Thyroid gland (tissue), 4 donors: ENCODE measurements around the gene VGLL4. TPM values are rescaled to one million over a fixed set of nuclear protein-coding genes. Genes with fewer than 3 reads are reported as not detected.

ENCODE experiments used
- DNase-seq, 2 donors: peaks; one replicate each; pipeline ENCODE4 v3.0.0-alpha.2; 2019
- H3K27ac ChIP-seq, 3 donors: fragments of 200-600 bp; sonication (generic); 1 replicate in 2 of 3; 2 replicates in 1 of 3; pipeline ENCODE4 v1.5.1; 2016 to 2019; ENCODE audit warnings: mild to moderate bottlenecking in 1 of 3, moderate library complexity in 1 of 3
- H3K27me3 ChIP-seq: fragments of 200-600 bp; sonication (generic); one replicate; pipeline ENCODE4 v1.5.1; 2019
- H3K36me3 ChIP-seq, 2 donors: fragments of 200-600 bp; sonication (generic); one replicate each; pipeline ENCODE4 v1.5.1; 2016 to 2019
- H3K4me1 ChIP-seq, 2 donors: fragments of 200-600 bp; sonication (generic); one replicate each; pipeline ENCODE4 v1.5.1; 2017 to 2019
- H3K4me3 ChIP-seq, 3 donors: fragments of 200-600 bp; sonication (generic); replicated peaks in 1 of 3; 1 replicate in 2 of 3; 2 replicates in 1 of 3; pipeline ENCODE4 v1.5.1; 2016; ENCODE audit warnings: mild to moderate bottlenecking in 1 of 3
- H3K9me3 ChIP-seq: fragments of 200-600 bp; sonication (generic); one replicate; pipeline ENCODE4 v1.5.1; 2017
- POLR2A ChIP-seq, 2 donors: fragments of 450-650 bp; IDR thresholded peaks; one replicate each; pipeline ENCODE4 v1.6.1; 2017; ENCODE audit warnings: antibody characterized with exemption in 2 of 2, mild to moderate bottlenecking in 2 of 2, moderate library complexity in 1 of 2
- intact Hi-C: fragments of 100-400 bp; cut with DNase I; formaldehyde crosslinking; loops from one replicate; pipeline ENCODE4 v1.15.1; 2023
- small RNA-seq: library from RNA; depleted of rRNA; stranded (forward); fragments of <200 nt; gene quantifications from one replicate; pipeline ENCODE3, GENCODE V24; 2016
- total RNA-seq, 4 donors: library from RNA; depleted of rRNA; stranded (reverse); fragments of >200 nt; gene quantifications; one replicate each; pipeline ENCODE4 v1.2.3, GENCODE V29; 2016
- TF ChIP-seq, protein P1 (sequence below), 6 experiments: fragments of 200-600 bp in 3 of 6; fragments of 450-650 bp in 3 of 6; sonication (generic) in 3 of 6; IDR thresholded peaks; one replicate each; pipeline ENCODE4 v1.5.1; 2016 to 2019; ENCODE audit warnings: antibody characterized with exemption in 6 of 6, mild to moderate bottlenecking in 2 of 6, inconsistent platforms in 1 of 6, moderate library complexity in 1 of 6

Gene VGLL4
- total RNA-seq, 4 donors from 2014 or later = 96.0 to 142 (median 131) TPM

DNA sequence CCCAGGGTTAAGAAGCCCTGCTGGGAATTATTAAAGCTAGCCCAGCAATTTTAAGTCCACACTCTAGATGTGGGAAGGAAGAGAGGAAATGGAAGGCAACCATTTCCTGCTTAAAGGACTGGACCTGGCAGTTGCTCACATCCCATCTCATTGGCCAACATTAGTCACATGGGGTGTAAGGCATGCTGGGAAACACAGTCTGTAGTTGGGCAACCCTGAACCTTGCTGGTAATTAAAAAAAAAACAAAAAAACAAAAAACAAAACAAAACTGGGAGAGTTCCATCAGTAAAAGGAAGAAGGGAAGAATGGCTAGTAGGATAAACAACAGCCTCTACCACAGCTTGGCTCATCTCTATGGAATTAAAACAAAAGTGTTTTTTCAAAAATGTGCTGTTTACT is 136.0 kb downstream of the VGLL4 start:
- TF ChIP-seq, protein P1, sequence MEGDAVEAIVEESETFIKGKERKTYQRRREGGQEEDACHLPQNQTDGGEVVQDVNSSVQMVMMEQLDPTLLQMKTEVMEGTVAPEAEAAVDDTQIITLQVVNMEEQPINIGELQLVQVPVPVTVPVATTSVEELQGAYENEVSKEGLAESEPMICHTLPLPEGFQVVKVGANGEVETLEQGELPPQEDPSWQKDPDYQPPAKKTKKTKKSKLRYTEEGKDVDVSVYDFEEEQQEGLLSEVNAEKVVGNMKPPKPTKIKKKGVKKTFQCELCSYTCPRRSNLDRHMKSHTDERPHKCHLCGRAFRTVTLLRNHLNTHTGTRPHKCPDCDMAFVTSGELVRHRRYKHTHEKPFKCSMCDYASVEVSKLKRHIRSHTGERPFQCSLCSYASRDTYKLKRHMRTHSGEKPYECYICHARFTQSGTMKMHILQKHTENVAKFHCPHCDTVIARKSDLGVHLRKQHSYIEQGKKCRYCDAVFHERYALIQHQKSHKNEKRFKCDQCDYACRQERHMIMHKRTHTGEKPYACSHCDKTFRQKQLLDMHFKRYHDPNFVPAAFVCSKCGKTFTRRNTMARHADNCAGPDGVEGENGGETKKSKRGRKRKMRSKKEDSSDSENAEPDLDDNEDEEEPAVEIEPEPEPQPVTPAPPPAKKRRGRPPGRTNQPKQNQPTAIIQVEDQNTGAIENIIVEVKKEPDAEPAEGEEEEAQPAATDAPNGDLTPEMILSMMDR (IDR thresholded peaks at IDR 0.05) = no peak
- no peak for TF ChIP-seq POLR2A (IDR thresholded peaks at IDR 0.05)
- H3K36me3 ChIP-seq = no peaks in the 10 kb centered on the region
- H3K27ac ChIP-seq = peak overlapping the region; percentile 89 to 94 (median 90)
- no peak for DNase-seq
- no peaks in the 10 kb centered on the region for H3K9me3 ChIP-seq
- peaks cover 45 to 51% of the 10 kb centered on the region in 2 donors for H3K4me1 ChIP-seq
- no peaks in the 10 kb centered on the region for H3K27me3 ChIP-seq
- H3K4me3 ChIP-seq = no peak overlapping the region
- intact Hi-C loops = no loop called here

Small RNAs within 50 kb of the gene (small RNA-seq; reads per million reads assigned to genes)
- not detected for gene AC022001.1

Other genes with a start within 250 kb of the VGLL4 start
- gene TAMM41, start 203.0 kb upstream of the VGLL4 start, total RNA-seq = 10 to 100 TPM; 10.0 to 15.9 (median 11.4) TPM